ENCODE results near the gene ADARB2.

- TF ChIP-seq REST (IDR thresholded peaks at IDR 0.05; ENCODE audit: insufficient replicate concordance, low read depth) (no peak), CTCF (IDR thresholded peaks at IDR 0.05; ENCODE audit: insufficient read depth, low read length) (no peak)
Observed at GRCh38 chr10:1166101-1166827, 571.1 kb downstream of the ADARB2 start.

All from HL-60 (cell line).